Measurements from ENCODE around the gene DMBX1. TPM values are rescaled to one million over a fixed set of nuclear protein-coding genes. Genes with fewer than 3 reads are reported as not detected.

DMBX1 gene
- total RNA-seq, 4 donors from 2014 or later: not detected

DNA sequence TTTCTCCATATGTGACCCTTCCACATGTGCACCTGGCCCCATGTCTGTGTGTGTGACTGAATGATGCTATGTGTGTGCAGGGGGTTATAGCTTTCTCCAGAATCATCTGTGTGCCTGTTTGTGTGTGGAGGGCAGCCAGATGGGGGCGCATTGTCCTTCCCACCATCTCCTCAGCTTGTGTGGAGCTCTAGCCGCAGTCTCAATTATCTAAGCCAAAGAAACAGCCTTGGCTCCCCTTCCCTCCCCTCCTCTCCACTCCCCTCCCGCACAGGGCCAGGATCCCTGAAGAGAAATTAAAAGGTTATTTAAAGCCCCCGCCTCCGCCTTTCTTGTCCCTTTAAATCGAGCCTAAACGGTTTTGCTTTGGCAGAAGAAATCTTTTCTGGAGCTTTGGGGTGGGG is 1.8 kb upstream of the DMBX1 start:
- in situ Hi-C loops (cut with MboI; ENCODE audit: low pct_ligation_motif_present in 1 of 4, low pct_unique_long_range_greater_than_20kb in 1 of 4, low sequenced_read_pairs in 3 of 4): no loop called here
- no peak for TF ChIP-seq EP300 (IDR thresholded peaks at IDR 0.05; ENCODE audit: low read depth)
- Histone ChIP-seq H3K4me3 (no peak overlapping the region), H3K27ac (no peak overlapping the region), H3K4me1 (peaks cover 11 to 24% (median 20%) of the 10 kb centered on the region in 4 donors), H3K9me3 (no peaks in the 10 kb centered on the region), H3K27me3 (peaks cover 99% of the 10 kb centered on the region), H3K36me3 (no peaks in the 10 kb centered on the region)
- intact Hi-C loops (cut with DNase I; ENCODE audit: low total_unique reads): no loop called here
- DNase-seq: no peak
- WGBS, 2 donors (ENCODE audit: low coverage in 1 of 2): 40 to 43% methylated on average over 1 to 7 of the region's 7 CpGs

DNA sequence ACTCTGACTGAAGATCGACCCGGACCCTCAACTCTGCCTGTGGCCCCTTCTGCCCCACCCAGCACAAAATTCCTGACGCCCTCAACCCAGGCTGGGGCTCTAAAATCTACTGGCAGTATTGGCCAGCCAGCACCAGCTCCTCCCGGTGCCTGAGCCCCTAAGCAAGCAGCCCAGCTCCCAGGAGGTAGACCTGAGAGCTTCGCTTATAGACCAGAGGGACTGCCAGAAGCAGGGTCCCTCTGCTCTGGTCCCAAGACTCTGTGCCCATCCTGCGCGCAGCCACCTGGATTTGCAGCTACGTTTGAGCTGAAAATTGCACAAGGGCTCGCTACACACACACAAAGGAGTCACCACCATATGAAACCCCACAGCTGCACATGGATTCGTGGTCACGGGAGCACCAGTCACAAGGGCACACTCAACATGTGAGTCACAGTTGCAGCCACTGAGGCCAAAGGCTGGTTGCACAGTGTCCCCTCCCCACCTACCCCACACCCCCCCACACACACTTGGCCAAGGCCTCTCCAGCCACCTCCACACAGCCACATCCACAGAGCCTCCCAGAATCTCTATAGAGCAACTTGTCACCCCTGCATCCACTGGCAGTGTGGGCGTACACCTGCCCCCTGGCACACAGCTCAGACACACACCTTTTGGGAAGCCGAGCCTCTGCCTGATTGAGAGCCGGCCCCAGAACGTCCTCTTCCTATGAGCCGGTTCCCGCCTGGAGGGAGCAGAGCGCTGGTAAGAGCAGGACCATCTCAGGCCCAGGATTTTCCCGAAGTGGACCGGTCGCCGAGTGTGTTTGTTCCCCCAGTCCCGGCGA is 1.1 kb upstream of the DMBX1 start:
- intact Hi-C loops (cut with DNase I; ENCODE audit: low total_unique reads) (no loop called here), in situ Hi-C loops (cut with MboI; ENCODE audit: low pct_ligation_motif_present in 1 of 4, low pct_unique_long_range_greater_than_20kb in 1 of 4, low sequenced_read_pairs in 3 of 4) (no loop called here)
- no peak overlapping the region for H3K4me3 ChIP-seq
- no peak for DNase-seq
- peaks cover 11 to 24% (median 20%) of the 10 kb centered on the region in 4 donors for H3K4me1 ChIP-seq
- no peaks in the 10 kb centered on the region for H3K9me3 ChIP-seq
- H3K27ac ChIP-seq: no peak overlapping the region
- TF ChIP-seq EP300 (IDR thresholded peaks at IDR 0.05; ENCODE audit: low read depth) (no peak), POLR2AphosphoS5 (IDR thresholded peaks at IDR 0.05) (no peak), POLR2A (IDR thresholded peaks at IDR 0.05) (no peak)
- TF ChIP-seq, protein P1, sequence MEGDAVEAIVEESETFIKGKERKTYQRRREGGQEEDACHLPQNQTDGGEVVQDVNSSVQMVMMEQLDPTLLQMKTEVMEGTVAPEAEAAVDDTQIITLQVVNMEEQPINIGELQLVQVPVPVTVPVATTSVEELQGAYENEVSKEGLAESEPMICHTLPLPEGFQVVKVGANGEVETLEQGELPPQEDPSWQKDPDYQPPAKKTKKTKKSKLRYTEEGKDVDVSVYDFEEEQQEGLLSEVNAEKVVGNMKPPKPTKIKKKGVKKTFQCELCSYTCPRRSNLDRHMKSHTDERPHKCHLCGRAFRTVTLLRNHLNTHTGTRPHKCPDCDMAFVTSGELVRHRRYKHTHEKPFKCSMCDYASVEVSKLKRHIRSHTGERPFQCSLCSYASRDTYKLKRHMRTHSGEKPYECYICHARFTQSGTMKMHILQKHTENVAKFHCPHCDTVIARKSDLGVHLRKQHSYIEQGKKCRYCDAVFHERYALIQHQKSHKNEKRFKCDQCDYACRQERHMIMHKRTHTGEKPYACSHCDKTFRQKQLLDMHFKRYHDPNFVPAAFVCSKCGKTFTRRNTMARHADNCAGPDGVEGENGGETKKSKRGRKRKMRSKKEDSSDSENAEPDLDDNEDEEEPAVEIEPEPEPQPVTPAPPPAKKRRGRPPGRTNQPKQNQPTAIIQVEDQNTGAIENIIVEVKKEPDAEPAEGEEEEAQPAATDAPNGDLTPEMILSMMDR (IDR thresholded peaks at IDR 0.05): no peak
- H3K36me3 ChIP-seq: no peaks in the 10 kb centered on the region
- H3K27me3 ChIP-seq: peaks cover 99% of the 10 kb centered on the region
- 20 to 23% methylated on average over 1 to 15 of the region's 24 CpGs for WGBS, 2 donors (ENCODE audit: low coverage in 1 of 2)

- Histone ChIP-seq H3K4me1 (peaks cover 11 to 24% (median 20%) of the 10 kb centered on the region in 4 donors), H3K4me3 (peak overlapping the region in 3 of 4 donors; percentile 14 to 49 (median 31)), H3K27me3 (peaks cover 100% of the 10 kb centered on the region), H3K36me3 (no peaks in the 10 kb centered on the region), H3K27ac (no peak overlapping the region), H3K9me3 (no peaks in the 10 kb centered on the region)
- 1% methylated on average over 35 of the region's 35 CpGs; no CpG with 5 or more reads in 1 of the 2 donors for WGBS, 2 donors (ENCODE audit: low coverage in 1 of 2)
- TF ChIP-seq, protein P1 (IDR thresholded peaks at IDR 0.05): no peak
- TF ChIP-seq POLR2A (IDR thresholded peaks at IDR 0.05) (no peak), POLR2AphosphoS5 (IDR thresholded peaks at IDR 0.05) (no peak), EP300 (IDR thresholded peaks at IDR 0.05; ENCODE audit: low read depth) (no peak)
- in situ Hi-C loops (cut with MboI; ENCODE audit: low pct_ligation_motif_present in 1 of 4, low pct_unique_long_range_greater_than_20kb in 1 of 4, low sequenced_read_pairs in 3 of 4): no loop called here
- peak; percentile 16 for DNase-seq
- intact Hi-C loops (cut with DNase I; ENCODE audit: low total_unique reads): no loop called here
Measured at GRCh38 chr1:46489169-46489637, 433 bp upstream of the DMBX1 start.

DNA sequence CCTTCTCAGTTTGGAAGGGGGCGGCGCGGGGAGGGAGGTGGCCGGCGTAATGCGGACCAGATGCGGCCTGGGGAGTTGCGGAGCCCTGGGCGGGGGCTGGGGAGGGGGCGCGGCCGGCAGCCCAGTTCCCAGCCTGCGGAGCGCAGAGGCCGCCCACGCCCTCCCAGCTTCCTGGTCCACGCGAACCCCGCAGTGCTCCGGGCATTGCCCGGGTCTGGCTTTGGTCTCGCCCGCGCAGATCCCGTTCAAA is 695 bp downstream of the DMBX1 start:
- no peaks in the 10 kb centered on the region for H3K9me3 ChIP-seq
- DNase-seq: no peak
- peaks cover 11 to 24% (median 20%) of the 10 kb centered on the region in 4 donors for H3K4me1 ChIP-seq
- TF ChIP-seq EP300 (IDR thresholded peaks at IDR 0.05; ENCODE audit: low read depth) (no peak), POLR2A (IDR thresholded peaks at IDR 0.05) (no peak), POLR2AphosphoS5 (IDR thresholded peaks at IDR 0.05) (no peak)
- TF ChIP-seq, protein P1 (IDR thresholded peaks at IDR 0.05): no peak
- H3K27me3 ChIP-seq: peaks cover 100% of the 10 kb centered on the region
- intact Hi-C loops (cut with DNase I; ENCODE audit: low total_unique reads): no loop called here
- 10% methylated on average over 25 of the region's 25 CpGs; no CpG with 5 or more reads in 1 of the 2 donors for WGBS, 2 donors (ENCODE audit: low coverage in 1 of 2)
- in situ Hi-C loops (cut with MboI; ENCODE audit: low pct_ligation_motif_present in 1 of 4, low pct_unique_long_range_greater_than_20kb in 1 of 4, low sequenced_read_pairs in 3 of 4): no loop called here
- H3K36me3 ChIP-seq: no peaks in the 10 kb centered on the region
- H3K27ac ChIP-seq: no peak overlapping the region
- H3K4me3 ChIP-seq: peak overlapping the region in 1 of 4 donors; percentile 49
